ENCODE results near the gene ACSF3. TPM values are rescaled to one million over a fixed set of nuclear protein-coding genes. Genes with fewer than 3 reads are reported as not detected.
A peak's percentile ranks its signal among the peaks of the same experiment; 100 is the strongest.
"Not testable (repeated sequence)": the region's sequence is repeated elsewhere in the genome, so short reads cannot be mapped to it uniquely, and the experiment has no call there.

ACSF3 gene
- polyA plus RNA-seq, 3 donors: 24.4 to 31.2 (median 30.6) TPM

- DNase-seq (ENCODE audit: low read depth in 3 of 3, low spot score in 2 of 3): peak; percentile 49 to 57 (median 52)
These were observed 21.7 kb upstream of the ACSF3 start for GRCh38 chr16:89071686-89072547.

GRCh38 chr16:89072548-89073130, 21.0 kb upstream of the ACSF3 start:
- no peak for DNase-seq (ENCODE audit: low read depth in 3 of 3, low spot score in 2 of 3)

- no peak for DNase-seq (ENCODE audit: low read depth in 3 of 3, low spot score in 2 of 3)
These were observed 20.1 kb upstream of the ACSF3 start for GRCh38 chr16:89073346-89074071.

- not testable (repeated sequence) for DNase-seq (ENCODE audit: low read depth in 3 of 3, low spot score in 2 of 3)
These were observed 19.5 kb upstream of the ACSF3 start for GRCh38 chr16:89074072-89074674.

- DNase-seq (ENCODE audit: low read depth in 3 of 3, low spot score in 2 of 3): no peak
These were observed 18.6 kb upstream of the ACSF3 start for GRCh38 chr16:89074803-89075688.

- no peak for DNase-seq (ENCODE audit: low read depth in 3 of 3, low spot score in 2 of 3)
These were observed 17.5 kb upstream of the ACSF3 start for GRCh38 chr16:89076159-89076558.

GRCh38 chr16:89077076-89077475, 16.6 kb upstream of the ACSF3 start:
- no peak for DNase-seq (ENCODE audit: low read depth in 3 of 3, low spot score in 2 of 3)

GRCh38 chr16:89078172-89078571, 15.5 kb upstream of the ACSF3 start:
- DNase-seq (ENCODE audit: low read depth in 3 of 3, low spot score in 2 of 3): no peak

- DNase-seq (ENCODE audit: low read depth in 3 of 3, low spot score in 2 of 3): no peak
These were observed 14.1 kb upstream of the ACSF3 start for GRCh38 chr16:89079434-89079980.

GRCh38 chr16:89080196-89080853, 13.3 kb upstream of the ACSF3 start:
- no peak for DNase-seq (ENCODE audit: low read depth in 3 of 3, low spot score in 2 of 3)

GRCh38 chr16:89081556-89081955, 12.1 kb upstream of the ACSF3 start:
- DNase-seq (ENCODE audit: low read depth in 3 of 3, low spot score in 2 of 3): no peak

- no peak for DNase-seq (ENCODE audit: low read depth in 3 of 3, low spot score in 2 of 3)
These were observed 9.2 kb upstream of the ACSF3 start for GRCh38 chr16:89084411-89084810.

- no peak for DNase-seq (ENCODE audit: low read depth in 3 of 3, low spot score in 2 of 3)
These were observed 8.6 kb upstream of the ACSF3 start for GRCh38 chr16:89084814-89085612.

GRCh38 chr16:89085755-89086154, 7.9 kb upstream of the ACSF3 start:
- no peak for DNase-seq (ENCODE audit: low read depth in 3 of 3, low spot score in 2 of 3)

GRCh38 chr16:89087922-89088497, 5.6 kb upstream of the ACSF3 start:
- no peak for DNase-seq (ENCODE audit: low read depth in 3 of 3, low spot score in 2 of 3)

- no peak for DNase-seq (ENCODE audit: low read depth in 3 of 3, low spot score in 2 of 3)
These were observed 4.5 kb upstream of the ACSF3 start for GRCh38 chr16:89089120-89089519.

- no peak for DNase-seq (ENCODE audit: low read depth in 3 of 3, low spot score in 2 of 3)
These were observed 3.4 kb upstream of the ACSF3 start for GRCh38 chr16:89090182-89090630.
